GM18868 (cell line): Measurements from ENCODE around the gene CDK5RAP3.
"Not testable (repeated sequence)": the region's sequence is repeated elsewhere in the genome, so short reads cannot be mapped to it uniquely, and the experiment has no call there.

ENCODE experiments used
- ATAC-seq: cut with Tn5 transposase; IDR thresholded peaks from one replicate; pipeline ENCODE4 v1.9.1; 2021; ENCODE audit warnings: mild to moderate bottlenecking, moderate library complexity; ENCODE audit not compliant: unreplicated experiment

The CDK5RAP3 gene

GRCh38 chr17:47970725-47971499 lies at the start of gene CDK5RAP3:
Gene CDK5RAP3 (plus strand): TSS chr17:47971113. CDS start chr17:47971147, 34 bp downstream.
- ATAC-seq, result peak; percentile 97

- no peak for ATAC-seq
Observed at GRCh38 chr17:47924785-47925677, 45.9 kb upstream of the CDK5RAP3 start.

GRCh38 chr17:47925678-47925988 lies 45.3 kb upstream of the CDK5RAP3 start:
- ATAC-seq, result no peak

GRCh38 chr17:47927821-47928400 lies 43.0 kb upstream of the CDK5RAP3 start:
- no peak for ATAC-seq

- no peak for ATAC-seq
Observed at GRCh38 chr17:47928415-47928814, 42.5 kb upstream of the CDK5RAP3 start.

GRCh38 chr17:47929218-47930000 lies 41.5 kb upstream of the CDK5RAP3 start:
- no peak for ATAC-seq

- no peak for ATAC-seq
Observed at GRCh38 chr17:47931848-47932247, 39.1 kb upstream of the CDK5RAP3 start.

- ATAC-seq, result no peak
Observed at GRCh38 chr17:47934856-47935255, 36.1 kb upstream of the CDK5RAP3 start.

GRCh38 chr17:47935468-47935867 lies 35.4 kb upstream of the CDK5RAP3 start:
- ATAC-seq, result not testable (repeated sequence)

- ATAC-seq, result no peak
Observed at GRCh38 chr17:47935961-47936360, 35.0 kb upstream of the CDK5RAP3 start.

- no peak for ATAC-seq
Observed at GRCh38 chr17:47937941-47938340, 33.0 kb upstream of the CDK5RAP3 start.

- ATAC-seq, result peak; percentile 90
Observed at GRCh38 chr17:47941246-47942095, 29.4 kb upstream of the CDK5RAP3 start, which contains the start of gene PNPO. Gene PNPO (plus strand): TSS chr17:47941571. CDS start chr17:47941676, 105 bp downstream.

- ATAC-seq, result no peak
Observed at GRCh38 chr17:47942096-47942510, 28.8 kb upstream of the CDK5RAP3 start.

- no peak for ATAC-seq
Observed at GRCh38 chr17:47942568-47942967, 28.3 kb upstream of the CDK5RAP3 start.

GRCh38 chr17:47945080-47945479 lies 25.8 kb upstream of the CDK5RAP3 start:
- ATAC-seq, result no peak

GRCh38 chr17:47945529-47946508 lies 25.1 kb upstream of the CDK5RAP3 start:
- no peak for ATAC-seq

GRCh38 chr17:47946516-47946915 lies 24.4 kb upstream of the CDK5RAP3 start:
- no peak for ATAC-seq

- peak; percentile 73 for ATAC-seq
Observed at GRCh38 chr17:47946929-47947397, 23.9 kb upstream of the CDK5RAP3 start.
